Kidney epithelial cell (primary cell): Measurements from ENCODE around the gene ZDHHC13. TPM values are rescaled to one million over a fixed set of nuclear protein-coding genes. Genes with fewer than 3 reads are reported as not detected.

ENCODE experiments used
- DNase-seq: peaks from one replicate; pipeline ENCODE4 v3.0.0-alpha.2; 2010; ENCODE audit warnings: low read depth
- H3K27me3 ChIP-seq: 2 replicates; pipeline ENCODE4 v1.6.0; 2011; ENCODE audit warnings: low read length; ENCODE audit not compliant: control insufficient read depth, insufficient read depth
- H3K36me3 ChIP-seq: 2 replicates; pipeline ENCODE4 v1.5.1; 2011; ENCODE audit warnings: low read length; ENCODE audit not compliant: control insufficient read depth, insufficient read depth
- H3K4me3 ChIP-seq: 2 replicates; pipeline ENCODE4 v1.5.1; 2011; ENCODE audit warnings: low read depth, mild to moderate bottlenecking, control low read depth, low read length
- total RNA-seq: library from RNA; depleted of rRNA; stranded (reverse); fragments of >200 nt; gene quantifications from 2 replicates; pipeline ENCODE4 v1.2.3, GENCODE V29; 2015
- TF ChIP-seq, protein P1 (sequence below): IDR thresholded peaks from 2 replicates; pipeline ENCODE4 v1.5.1; 2011; ENCODE audit warnings: mild to moderate bottlenecking, moderate library complexity, low read length, control low read depth, inconsistent platforms; ENCODE audit not compliant: insufficient read depth, poor library complexity, severe bottlenecking

Gene ZDHHC13
- total RNA-seq, 1 donor from 2014 or later = 23.3 TPM

DNA sequence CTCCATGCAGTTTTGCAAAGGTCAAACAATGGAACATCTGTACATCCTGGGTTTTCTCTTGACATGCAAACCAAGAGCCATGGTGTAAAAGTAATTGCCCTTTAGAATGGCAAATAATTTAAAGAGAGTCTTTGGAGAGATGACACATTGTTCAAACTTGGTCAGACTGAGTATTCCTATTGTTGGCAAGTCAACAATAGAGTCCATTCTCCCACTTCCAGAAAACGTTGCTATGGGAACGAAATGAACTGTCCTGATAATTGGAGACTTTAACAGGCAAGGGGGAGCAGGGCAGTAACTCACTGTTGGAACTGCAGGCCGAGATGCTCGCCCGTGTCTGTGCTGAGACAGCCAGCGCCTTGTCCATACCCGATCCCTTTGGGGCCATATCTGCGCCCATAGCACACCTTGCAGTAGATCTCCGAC, 70.9 kb downstream of the ZDHHC13 start:
- TF ChIP-seq, protein P1, sequence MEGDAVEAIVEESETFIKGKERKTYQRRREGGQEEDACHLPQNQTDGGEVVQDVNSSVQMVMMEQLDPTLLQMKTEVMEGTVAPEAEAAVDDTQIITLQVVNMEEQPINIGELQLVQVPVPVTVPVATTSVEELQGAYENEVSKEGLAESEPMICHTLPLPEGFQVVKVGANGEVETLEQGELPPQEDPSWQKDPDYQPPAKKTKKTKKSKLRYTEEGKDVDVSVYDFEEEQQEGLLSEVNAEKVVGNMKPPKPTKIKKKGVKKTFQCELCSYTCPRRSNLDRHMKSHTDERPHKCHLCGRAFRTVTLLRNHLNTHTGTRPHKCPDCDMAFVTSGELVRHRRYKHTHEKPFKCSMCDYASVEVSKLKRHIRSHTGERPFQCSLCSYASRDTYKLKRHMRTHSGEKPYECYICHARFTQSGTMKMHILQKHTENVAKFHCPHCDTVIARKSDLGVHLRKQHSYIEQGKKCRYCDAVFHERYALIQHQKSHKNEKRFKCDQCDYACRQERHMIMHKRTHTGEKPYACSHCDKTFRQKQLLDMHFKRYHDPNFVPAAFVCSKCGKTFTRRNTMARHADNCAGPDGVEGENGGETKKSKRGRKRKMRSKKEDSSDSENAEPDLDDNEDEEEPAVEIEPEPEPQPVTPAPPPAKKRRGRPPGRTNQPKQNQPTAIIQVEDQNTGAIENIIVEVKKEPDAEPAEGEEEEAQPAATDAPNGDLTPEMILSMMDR = no peak
- H3K27me3 ChIP-seq = no peaks in the 10 kb centered on the region

DNA sequence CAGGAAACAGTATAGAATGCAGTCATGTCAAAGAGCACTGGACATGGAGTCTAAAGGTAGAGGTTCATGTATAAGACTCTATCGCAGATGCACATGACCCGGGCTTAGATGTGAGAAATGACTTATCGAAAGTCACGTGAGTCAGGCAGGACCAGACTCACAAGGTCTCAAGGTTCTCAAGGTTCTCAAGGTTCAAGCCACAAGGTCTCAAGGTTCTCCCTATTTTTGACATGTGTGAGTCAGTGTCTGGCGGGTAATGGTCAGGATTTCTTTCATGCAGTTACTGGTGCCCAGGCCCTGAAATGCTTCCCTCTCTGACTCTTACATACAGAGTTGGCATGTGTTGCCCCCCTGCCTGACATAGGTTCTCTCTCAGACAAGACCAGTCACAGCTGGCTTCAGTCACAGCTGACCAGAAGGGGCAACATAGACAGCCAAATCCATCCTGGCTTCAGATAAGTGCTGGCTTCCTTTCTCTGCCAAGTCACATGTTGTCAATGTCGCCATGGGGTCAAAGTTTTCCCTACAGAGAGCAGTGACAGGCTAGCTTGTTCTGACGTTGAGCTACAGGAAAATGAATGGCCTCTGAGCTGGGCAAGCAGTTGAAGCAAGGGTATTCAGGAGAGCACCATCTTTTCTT, 74.7 kb downstream of the ZDHHC13 start:
- DNase-seq = no peak
- Histone ChIP-seq H3K27me3 (no peaks in the 10 kb centered on the region), H3K36me3 (no peaks in the 10 kb centered on the region), H3K4me3 (no peak overlapping the region)
- TF ChIP-seq, protein P1 = no peak

More for the DNA sequence above, 70.9 kb downstream of the ZDHHC13 start:
- Histone ChIP-seq H3K36me3 (no peaks in the 10 kb centered on the region), H3K4me3 (no peak overlapping the region)
- no peak for DNase-seq

DNA sequence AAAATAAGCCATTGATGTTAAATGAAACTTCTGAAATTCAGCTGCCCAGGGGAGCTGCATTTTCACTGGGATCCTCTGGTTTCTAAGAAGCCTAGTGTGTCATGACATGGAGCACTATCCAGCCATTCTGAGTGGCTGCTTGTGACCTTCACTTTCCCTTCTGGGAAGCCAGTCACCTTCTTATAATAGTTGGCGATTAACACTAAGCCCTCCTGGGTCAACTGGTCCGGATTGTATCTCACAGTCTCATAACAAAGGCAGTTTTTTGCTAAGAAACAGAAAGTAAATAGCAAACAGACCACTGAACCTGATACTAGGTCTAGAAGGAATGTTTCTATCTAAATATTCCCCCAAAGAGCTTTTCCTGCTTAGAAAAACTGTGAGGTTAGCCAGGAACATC, 76.9 kb downstream of the ZDHHC13 start:
- no peak for DNase-seq
- Histone ChIP-seq H3K27me3 (no peaks in the 10 kb centered on the region), H3K36me3 (no peaks in the 10 kb centered on the region), H3K4me3 (no peak overlapping the region)
- TF ChIP-seq, protein P1 = no peak

DNA sequence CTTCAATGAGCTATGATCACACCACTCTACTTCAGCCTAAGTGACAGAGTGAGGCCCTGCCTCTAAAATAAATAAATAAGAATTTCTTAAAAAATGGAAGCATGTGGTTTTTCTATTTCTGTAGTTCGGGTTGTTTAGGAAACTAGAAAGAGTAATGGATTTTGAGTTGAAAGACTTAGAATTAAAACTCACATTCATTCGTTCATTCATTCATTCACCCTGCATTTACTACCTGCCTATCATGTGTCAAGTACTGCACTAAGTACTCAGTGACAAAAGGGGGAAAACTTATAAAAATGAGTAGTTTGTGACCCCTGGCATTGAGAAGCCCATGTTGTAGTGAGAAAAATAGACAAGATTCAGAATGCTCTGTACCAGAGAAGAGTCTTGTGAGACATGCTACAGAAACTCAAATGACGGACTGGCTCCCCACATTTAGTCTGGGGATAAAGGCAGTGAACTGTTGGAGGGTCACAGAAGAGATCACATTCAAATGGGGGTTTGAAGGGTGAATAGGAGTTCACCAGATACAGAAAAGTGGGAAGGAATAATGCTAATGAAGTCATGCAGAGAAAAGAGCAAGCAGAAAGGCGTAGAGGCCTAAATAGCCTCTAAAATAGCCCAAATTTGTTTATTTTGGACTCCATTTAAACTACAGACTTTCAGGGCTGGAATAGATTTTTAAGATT, 77.8 kb downstream of the ZDHHC13 start:
- Histone ChIP-seq H3K27me3 (no peaks in the 10 kb centered on the region), H3K4me3 (no peak overlapping the region), H3K36me3 (no peaks in the 10 kb centered on the region)
- TF ChIP-seq, protein P1 = no peak
- DNase-seq = no peak

DNA sequence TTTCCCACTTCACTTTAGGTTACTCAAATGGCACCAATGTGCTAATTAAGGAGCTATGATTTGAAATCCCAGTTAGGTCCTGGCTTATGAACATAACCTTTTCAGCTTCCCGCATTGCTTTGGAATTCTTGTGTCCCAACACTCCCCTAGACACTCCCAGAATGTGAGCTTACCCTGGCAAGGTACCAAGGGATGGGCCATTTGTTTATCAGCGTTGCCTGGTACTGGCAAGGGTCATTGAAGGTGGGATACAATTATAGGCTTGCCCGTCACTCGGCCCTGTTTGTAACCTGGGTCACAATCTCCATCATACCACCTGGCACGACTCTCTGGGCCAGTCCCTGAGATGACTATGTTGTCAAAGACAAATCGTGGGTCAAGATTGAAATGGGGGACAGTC, 79.5 kb downstream of the ZDHHC13 start:
- no peaks in the 10 kb centered on the region for H3K27me3 ChIP-seq
- no peak for DNase-seq
- no peak overlapping the region for H3K4me3 ChIP-seq
- TF ChIP-seq, protein P1 = no peak
- no peaks in the 10 kb centered on the region for H3K36me3 ChIP-seq
